SU-DHL-6 (cell line): Measurements from ENCODE around the gene TOX2.

Source experiments
- EZH2phosphoT487 ChIP-seq: fragments of 200-600 bp; sonication (generic), shearing (Covaris generic); conservative IDR thresholded peaks from 2 replicates; pipeline ENCODE4 v1.6.1; 2018; ENCODE audit warnings: mild to moderate bottlenecking, antibody characterized with exemption, low read length, moderate library complexity, mixed read lengths
- TF ChIP-seq, protein P1 (sequence below): fragments of 200-600 bp; sonication (generic); IDR thresholded peaks from one replicate; pipeline ENCODE4 v1.5.1; 2017; ENCODE audit warnings: antibody characterized with exemption, mild to moderate bottlenecking, low read length, moderate library complexity; ENCODE audit not compliant: insufficient read depth, poor library complexity, severe bottlenecking

GRCh38 chr20:44091026-44091425 lies 176.4 kb downstream of the TOX2 start:
- TF ChIP-seq, protein P1, sequence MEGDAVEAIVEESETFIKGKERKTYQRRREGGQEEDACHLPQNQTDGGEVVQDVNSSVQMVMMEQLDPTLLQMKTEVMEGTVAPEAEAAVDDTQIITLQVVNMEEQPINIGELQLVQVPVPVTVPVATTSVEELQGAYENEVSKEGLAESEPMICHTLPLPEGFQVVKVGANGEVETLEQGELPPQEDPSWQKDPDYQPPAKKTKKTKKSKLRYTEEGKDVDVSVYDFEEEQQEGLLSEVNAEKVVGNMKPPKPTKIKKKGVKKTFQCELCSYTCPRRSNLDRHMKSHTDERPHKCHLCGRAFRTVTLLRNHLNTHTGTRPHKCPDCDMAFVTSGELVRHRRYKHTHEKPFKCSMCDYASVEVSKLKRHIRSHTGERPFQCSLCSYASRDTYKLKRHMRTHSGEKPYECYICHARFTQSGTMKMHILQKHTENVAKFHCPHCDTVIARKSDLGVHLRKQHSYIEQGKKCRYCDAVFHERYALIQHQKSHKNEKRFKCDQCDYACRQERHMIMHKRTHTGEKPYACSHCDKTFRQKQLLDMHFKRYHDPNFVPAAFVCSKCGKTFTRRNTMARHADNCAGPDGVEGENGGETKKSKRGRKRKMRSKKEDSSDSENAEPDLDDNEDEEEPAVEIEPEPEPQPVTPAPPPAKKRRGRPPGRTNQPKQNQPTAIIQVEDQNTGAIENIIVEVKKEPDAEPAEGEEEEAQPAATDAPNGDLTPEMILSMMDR: no peak
- no peak for TF ChIP-seq EZH2phosphoT487
